ENCODE measurements around the gene STARD5. TPM values are rescaled to one million over a fixed set of nuclear protein-coding genes. Genes with fewer than 3 reads are reported as not detected.

STARD5 gene
- total RNA-seq, 4 donors from 2014 or later, result 1.3 to 5.8 (median 3.1) TPM

DNA sequence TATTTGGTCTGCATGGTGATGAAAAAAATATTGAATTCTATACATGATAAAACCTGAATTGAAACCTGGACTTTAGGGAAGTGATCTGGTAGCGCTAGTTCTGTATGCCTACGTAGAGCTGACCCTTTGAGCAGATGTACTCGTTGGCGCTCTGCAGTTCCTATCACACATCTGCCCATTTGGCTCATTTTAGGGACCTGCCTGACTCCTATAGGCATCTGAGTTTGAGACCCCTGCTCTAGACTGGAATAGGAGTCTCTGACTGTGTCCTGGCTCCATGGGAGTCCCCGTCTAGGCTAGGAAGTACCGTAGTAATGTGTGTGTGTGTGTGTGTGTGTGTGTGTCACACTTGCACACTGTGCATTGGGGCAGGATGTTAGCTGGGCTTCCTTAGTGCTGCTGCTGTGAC, 21.2 kb downstream of the STARD5 start:
- TF ChIP-seq, protein P1, sequence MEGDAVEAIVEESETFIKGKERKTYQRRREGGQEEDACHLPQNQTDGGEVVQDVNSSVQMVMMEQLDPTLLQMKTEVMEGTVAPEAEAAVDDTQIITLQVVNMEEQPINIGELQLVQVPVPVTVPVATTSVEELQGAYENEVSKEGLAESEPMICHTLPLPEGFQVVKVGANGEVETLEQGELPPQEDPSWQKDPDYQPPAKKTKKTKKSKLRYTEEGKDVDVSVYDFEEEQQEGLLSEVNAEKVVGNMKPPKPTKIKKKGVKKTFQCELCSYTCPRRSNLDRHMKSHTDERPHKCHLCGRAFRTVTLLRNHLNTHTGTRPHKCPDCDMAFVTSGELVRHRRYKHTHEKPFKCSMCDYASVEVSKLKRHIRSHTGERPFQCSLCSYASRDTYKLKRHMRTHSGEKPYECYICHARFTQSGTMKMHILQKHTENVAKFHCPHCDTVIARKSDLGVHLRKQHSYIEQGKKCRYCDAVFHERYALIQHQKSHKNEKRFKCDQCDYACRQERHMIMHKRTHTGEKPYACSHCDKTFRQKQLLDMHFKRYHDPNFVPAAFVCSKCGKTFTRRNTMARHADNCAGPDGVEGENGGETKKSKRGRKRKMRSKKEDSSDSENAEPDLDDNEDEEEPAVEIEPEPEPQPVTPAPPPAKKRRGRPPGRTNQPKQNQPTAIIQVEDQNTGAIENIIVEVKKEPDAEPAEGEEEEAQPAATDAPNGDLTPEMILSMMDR (IDR thresholded peaks at IDR 0.05; ENCODE audit: low read depth), result no peak

DNA sequence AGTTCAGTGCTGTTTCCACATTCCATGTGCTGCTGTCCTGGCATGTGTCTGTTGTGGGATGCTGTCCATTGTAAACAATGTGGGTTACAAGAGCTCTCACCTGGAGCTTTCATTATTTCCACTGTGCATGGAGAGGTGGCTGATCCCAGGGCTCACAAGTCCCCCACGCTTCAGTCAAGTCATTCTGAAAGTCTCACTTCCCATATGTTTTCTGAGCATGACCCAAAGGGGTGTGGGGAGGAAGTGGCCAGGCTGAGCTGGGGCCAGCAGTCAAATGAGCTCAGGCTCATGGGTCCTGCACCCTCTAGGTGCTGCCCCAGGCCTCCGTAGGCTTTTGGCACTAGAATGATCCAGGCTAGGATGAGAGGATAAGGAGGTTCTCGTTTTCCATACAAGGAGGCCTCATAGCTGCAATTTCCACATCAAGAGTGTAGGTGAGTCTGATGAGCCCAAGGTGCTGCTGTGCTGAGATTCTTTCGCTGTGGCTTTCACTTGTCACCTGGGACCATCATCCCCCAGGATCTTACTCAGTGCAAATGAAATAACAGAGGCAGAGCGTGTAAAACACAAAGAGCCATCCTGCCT, 22.0 kb downstream of the STARD5 start:
- TF ChIP-seq, protein P1 (IDR thresholded peaks at IDR 0.05; ENCODE audit: low read depth), result no peak

DNA sequence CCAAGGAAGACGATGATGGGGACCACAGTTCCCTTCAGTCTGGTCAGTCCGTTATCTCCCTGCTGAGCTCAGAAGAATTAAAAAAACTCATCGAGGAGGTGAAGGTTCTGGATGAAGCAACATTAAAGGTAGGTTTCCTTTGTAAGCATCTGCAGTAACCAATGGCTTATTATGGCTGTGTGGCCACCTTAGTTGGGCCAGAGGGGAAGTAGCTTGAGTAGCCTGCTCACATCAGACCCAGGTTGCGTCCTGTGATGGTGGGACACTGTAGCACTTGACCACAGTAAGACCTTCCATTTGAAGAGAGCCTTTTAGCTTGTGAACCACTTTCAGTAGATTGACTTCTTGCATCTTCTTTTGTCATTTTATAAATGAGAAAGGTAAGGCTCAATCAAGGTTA, 22.6 kb downstream of the STARD5 start:
- TF ChIP-seq, protein P1 (IDR thresholded peaks at IDR 0.05; ENCODE audit: low read depth), result no peak

DNA sequence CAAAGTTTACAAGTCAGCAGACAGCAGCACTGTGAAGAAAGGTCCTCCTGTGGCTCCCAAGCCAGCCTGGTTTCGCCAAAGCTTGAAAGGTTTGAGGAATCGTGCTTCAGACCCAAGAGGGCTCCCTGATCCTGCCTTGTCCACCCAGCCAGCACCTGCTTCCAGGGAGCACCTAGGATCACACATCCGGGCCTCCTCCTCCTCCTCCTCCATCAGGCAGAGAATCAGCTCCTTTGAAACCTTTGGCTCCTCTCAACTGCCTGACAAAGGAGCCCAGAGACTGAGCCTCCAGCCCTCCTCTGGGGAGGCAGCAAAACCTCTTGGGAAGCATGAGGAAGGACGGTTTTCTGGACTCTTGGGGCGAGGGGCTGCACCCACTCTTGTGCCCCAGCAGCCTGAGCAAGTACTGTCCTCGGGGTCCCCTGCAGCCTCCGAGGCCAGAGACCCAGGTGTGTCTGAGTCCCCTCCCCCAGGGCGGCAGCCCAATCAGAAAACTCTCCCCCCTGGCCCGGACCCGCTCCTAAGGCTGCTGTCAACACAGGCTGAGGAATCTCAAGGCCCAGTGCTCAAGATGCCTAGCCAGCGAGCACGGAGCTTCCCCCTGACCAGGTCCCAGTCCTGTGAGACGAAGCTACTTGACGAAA, 24.2 kb downstream of the STARD5 start:
- TF ChIP-seq, protein P1 (IDR thresholded peaks at IDR 0.05; ENCODE audit: low read depth), result no peak

DNA sequence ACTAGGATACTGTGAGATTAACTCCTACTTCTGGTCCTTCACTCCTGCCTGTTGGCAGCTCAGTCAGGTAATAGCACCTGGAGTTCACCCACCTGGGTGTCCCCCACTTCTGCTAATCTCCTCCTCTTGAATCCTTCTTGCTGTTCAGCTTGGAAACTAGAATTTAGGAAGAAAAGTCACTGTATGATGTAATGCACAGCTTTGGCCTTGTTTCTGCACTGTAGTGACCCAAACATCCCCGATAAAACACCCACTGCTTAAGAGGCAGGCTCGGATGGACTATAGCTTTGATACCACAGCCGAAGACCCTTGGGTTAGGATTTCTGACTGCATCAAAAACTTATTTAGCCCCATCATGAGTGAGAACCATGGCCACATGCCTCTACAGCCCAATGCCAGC, 24.8 kb downstream of the STARD5 start:
- TF ChIP-seq, protein P1 (IDR thresholded peaks at IDR 0.05; ENCODE audit: low read depth), result no peak

DNA sequence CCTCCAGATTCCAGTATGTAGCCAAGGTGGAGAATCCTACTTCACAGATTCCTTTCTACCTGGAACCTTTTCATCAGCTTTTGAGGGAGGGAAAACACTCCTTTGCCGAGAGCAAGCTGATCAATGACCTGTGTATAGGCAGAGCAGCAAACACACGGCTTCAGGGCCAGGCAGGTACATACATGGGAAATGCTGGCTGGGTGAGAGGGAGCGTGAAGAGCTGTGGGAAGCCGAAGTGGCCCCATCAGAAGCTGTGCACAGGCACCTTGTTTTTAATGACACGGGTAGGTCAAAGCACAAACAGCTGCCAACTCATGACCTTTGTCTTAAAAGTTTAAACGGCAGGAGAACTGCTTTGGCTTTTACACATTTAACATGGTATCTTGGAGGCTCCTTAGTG, 25.3 kb downstream of the STARD5 start:
- TF ChIP-seq, protein P1 (IDR thresholded peaks at IDR 0.05; ENCODE audit: low read depth), result no peak

DNA sequence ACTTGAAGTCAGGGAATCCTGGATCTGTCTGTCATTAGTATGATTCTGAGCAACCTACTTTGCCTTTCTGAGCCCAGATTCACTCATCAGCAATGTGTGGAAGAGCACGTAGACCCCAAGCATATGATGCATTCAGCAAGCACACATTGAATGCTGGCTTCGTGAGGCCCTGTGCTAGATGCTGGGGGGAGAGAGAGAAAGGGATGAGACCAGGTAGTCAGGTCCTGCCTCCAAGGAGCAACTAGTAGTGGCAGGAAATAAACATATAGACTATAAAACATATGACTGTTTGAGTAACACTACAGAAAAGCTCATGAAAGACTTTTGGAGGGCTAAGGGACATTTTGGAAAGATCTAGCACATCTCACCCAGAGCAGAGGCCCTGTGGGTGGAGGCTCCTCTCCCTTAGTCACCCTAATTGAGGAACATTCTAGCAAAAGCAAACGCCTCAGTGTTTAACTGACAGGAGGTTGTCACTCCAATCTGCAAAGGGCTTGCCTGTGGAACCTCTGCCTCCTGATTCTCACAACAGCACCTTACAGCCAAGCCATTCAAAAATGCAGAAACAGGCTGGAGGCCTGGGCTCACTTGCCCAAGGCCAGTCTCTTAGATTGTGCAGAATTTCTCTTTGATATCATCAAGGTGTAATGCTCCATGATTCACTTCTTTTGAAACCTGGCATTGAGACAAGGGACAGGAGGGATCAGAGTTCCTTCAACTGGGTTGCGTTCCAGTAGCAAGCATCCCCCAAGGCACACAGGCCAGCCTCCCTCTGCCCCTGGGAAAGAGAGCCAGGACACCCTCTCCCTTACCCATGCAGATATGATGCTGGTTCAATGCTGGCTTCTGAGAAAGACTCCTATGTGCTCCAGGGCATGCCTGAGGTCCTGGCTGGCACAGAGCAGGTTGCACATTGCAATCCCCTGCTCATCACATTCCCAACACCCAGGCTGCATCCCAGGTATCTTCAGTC, 26.1 kb downstream of the STARD5 start:
- TF ChIP-seq, protein P1 (IDR thresholded peaks at IDR 0.05; ENCODE audit: low read depth), result no peak
